SK-N-SH (cell line): ENCODE data around the gene CYP4F22.

ENCODE experiments used
- CTCF ChIP-seq: fragments of 200-600 bp; sonication (generic); IDR thresholded peaks from 2 replicates; pipeline ENCODE4 v1.6.1; 2017; ENCODE audit warnings: antibody characterized with exemption, mild to moderate bottlenecking, moderate library complexity
- EP300 ChIP-seq, 2 experiments: IDR thresholded peaks; 2 replicates each; pipeline versions ENCODE4 v1.4.0 to v1.6.1; 2012; ENCODE audit warnings: borderline replicate concordance in 1 of 2, low read depth in 1 of 2, low read length in 1 of 2
- EZH2phosphoT487 ChIP-seq: fragments of 200-600 bp; sonication (generic); IDR thresholded peaks from 2 replicates; pipeline ENCODE4 v1.6.1; 2017; ENCODE audit warnings: low read depth, mixed run types, mild to moderate bottlenecking, antibody characterized with exemption, moderate library complexity, borderline replicate concordance
- FOXM1 ChIP-seq: IDR thresholded peaks from 2 replicates; pipeline ENCODE4 v1.4.0; 2012; ENCODE audit warnings: low read depth, mild to moderate bottlenecking
- GABPA ChIP-seq: IDR thresholded peaks from 2 replicates; pipeline ENCODE4 v1.4.0; 2012; ENCODE audit warnings: low read depth, mild to moderate bottlenecking
- JUND ChIP-seq: IDR thresholded peaks from 2 replicates; pipeline ENCODE4 v1.4.0; 2012
- MAX ChIP-seq: IDR thresholded peaks from 2 replicates; pipeline ENCODE4 v1.4.0; 2012; ENCODE audit warnings: low read depth
- RAD21 ChIP-seq: IDR thresholded peaks from 2 replicates; pipeline ENCODE4 v1.6.1; 2012; ENCODE audit warnings: mild to moderate bottlenecking, low read length
- SMC3 ChIP-seq: IDR thresholded peaks from 2 replicates; pipeline ENCODE4 v1.6.1; 2012; ENCODE audit warnings: low read depth, low read length, improper control_type of control experiment
- TCF12 ChIP-seq: IDR thresholded peaks from 2 replicates; pipeline ENCODE4 v1.4.0; 2012
- TF ChIP-seq, protein P1 (sequence below): fragments of 150-350 bp; IDR thresholded peaks from 2 replicates; pipeline ENCODE4 v1.6.1; 2017; ENCODE audit warnings: antibody characterized with exemption, low read length, low read depth, borderline replicate concordance

DNA sequence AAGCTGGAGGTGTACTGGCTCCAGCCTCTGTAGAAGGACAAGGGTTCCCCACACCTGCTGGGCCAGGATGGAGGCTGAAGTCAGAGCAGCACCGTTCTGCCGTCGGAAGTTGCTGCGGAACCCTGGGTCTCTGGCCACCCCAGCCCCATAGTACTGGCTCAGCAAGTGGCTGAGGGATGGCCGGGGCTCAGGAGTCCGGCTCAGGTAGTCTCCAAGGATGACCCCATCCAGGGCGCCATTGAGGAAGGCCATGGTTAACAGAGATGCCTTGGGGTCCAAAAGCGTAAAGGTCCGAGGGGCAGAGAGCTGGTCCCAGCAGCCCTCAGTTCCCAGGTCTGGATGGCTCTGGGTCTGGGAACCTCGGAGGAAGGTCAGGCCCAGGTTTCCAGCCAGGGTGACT lies 32.7 kb upstream of the CYP4F22 start:
- TF ChIP-seq CTCF = no peak
- TF ChIP-seq SMC3 = no peak
- TF ChIP-seq TCF12 = no peak
- TF ChIP-seq EZH2phosphoT487 = no peak
- TF ChIP-seq MAX = no peak
- no peak for TF ChIP-seq EP300 (IDR thresholded peaks at IDR 0.05; ENCODE audit: borderline replicate concordance in 1 of 2, low read depth in 1 of 2, low read length in 1 of 2)
- TF ChIP-seq FOXM1 = no peak
- TF ChIP-seq GABPA = no peak
- TF ChIP-seq, protein P1, sequence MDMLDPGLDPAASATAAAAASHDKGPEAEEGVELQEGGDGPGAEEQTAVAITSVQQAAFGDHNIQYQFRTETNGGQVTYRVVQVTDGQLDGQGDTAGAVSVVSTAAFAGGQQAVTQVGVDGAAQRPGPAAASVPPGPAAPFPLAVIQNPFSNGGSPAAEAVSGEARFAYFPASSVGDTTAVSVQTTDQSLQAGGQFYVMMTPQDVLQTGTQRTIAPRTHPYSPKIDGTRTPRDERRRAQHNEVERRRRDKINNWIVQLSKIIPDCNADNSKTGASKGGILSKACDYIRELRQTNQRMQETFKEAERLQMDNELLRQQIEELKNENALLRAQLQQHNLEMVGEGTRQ = no peak
- no peak for TF ChIP-seq RAD21
- no peak for TF ChIP-seq JUND
